ENCODE results near the gene UCK1. TPM values are rescaled to one million over a fixed set of nuclear protein-coding genes. Genes with fewer than 3 reads are reported as not detected.

UCK1 gene
- polyA plus RNA-seq, 3 donors, result 15.9 to 19.9 (median 16.3) TPM

DNA sequence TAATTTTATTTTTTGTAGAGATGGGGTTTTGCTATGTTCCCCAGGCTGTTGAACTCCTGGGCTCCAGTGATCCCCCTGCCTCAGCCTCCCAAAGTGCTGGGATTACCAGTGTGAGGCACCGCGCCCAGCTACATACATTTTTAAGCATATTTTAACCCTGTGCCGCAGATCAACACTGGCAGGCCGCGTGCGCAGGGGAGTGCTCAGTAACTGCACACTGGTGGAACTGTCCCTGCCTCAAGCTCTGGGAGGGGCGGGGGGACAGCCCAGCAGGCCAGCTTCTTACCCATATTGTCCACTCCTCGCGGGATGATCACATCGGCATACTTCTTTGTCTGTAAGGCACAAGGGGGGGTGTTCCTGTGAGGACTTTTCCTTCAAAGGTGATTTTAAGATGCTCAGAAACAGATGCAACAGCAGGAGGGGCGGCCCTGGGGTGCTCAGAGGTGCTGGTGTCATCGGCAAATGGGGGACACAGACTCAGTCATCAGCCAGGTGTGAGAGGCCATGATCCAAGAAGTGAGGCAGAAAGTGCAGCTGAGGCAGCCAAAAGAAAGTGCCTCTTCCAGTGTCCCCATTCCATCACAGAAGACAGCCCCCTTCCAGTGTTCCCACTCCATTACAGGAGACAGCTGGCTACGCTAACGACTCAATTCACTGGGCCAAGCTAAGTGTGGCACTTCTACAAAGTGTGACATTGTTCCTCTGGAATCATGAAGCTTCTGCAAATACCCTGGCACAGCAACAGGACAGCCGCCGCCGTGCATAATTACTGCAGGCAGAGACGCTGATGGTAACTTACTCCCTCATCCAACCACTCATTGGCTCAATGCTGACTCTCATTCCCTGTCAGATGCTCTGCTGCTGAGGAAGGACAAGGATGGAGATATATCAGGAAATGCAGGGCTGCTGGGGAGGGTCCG lies 5.2 kb downstream of the UCK1 start:
- Mint-ChIP-seq H3K4me3 (no peak overlapping the region), H3K4me1 (peaks cover 9% of the 10 kb centered on the region), H3K9me3 (no peaks in the 10 kb centered on the region), H3K27me3 (ENCODE audit: low read depth in 3 of 3) (peaks cover 0 to 3% (median 3%) of the 10 kb centered on the region in 3 donors), H3K36me3 (peaks cover 62 to 77% of the 10 kb centered on the region in 2 donors), H3K27ac (peak overlapping the region in 2 of 7 donors; percentile 45 to 54)
- no peak overlapping the region for H3K4me3 ChIP-seq (replicated peaks in 1 of 3; ENCODE audit: low read depth in 2 of 3, low read length in 3 of 3)
- no peak overlapping the region for H2AFZ ChIP-seq (ENCODE audit: insufficient read depth, low read depth, low read length, poor library complexity, severe bottlenecking)
- peaks cover 73 to 90% of the 10 kb centered on the region in 2 donors for H3K36me3 ChIP-seq (replicated peaks in 1 of 2; ENCODE audit: control insufficient read depth in 1 of 2, insufficient read depth in 2 of 2, low read length in 2 of 2)
- no peaks in the 10 kb centered on the region for H3K27me3 ChIP-seq (ENCODE audit: control insufficient read depth in 2 of 2, insufficient read depth in 2 of 2, low read length in 2 of 2)
- 98% methylated on average over 11 of the region's 19 CpGs for WGBS (ENCODE audit: insufficient coverage)
- peaks cover 11% of the 10 kb centered on the region for H3K79me2 ChIP-seq (ENCODE audit: insufficient read depth, low read length)
- DNase-seq, result no peak
- no peak overlapping the region for H3K27ac ChIP-seq (ENCODE audit: low read depth in 1 of 2, low read length in 2 of 2)
- TF ChIP-seq, protein P1, sequence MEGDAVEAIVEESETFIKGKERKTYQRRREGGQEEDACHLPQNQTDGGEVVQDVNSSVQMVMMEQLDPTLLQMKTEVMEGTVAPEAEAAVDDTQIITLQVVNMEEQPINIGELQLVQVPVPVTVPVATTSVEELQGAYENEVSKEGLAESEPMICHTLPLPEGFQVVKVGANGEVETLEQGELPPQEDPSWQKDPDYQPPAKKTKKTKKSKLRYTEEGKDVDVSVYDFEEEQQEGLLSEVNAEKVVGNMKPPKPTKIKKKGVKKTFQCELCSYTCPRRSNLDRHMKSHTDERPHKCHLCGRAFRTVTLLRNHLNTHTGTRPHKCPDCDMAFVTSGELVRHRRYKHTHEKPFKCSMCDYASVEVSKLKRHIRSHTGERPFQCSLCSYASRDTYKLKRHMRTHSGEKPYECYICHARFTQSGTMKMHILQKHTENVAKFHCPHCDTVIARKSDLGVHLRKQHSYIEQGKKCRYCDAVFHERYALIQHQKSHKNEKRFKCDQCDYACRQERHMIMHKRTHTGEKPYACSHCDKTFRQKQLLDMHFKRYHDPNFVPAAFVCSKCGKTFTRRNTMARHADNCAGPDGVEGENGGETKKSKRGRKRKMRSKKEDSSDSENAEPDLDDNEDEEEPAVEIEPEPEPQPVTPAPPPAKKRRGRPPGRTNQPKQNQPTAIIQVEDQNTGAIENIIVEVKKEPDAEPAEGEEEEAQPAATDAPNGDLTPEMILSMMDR (IDR thresholded peaks at IDR 0.05), result no peak
- H3K9ac ChIP-seq (ENCODE audit: insufficient read depth, low read length, poor library complexity, severe bottlenecking), result no peak overlapping the region
- no peaks in the 10 kb centered on the region for H4K20me1 ChIP-seq (ENCODE audit: insufficient read depth, low read length)
- peaks cover 10 to 11% of the 10 kb centered on the region in 2 donors for H3K4me1 ChIP-seq (ENCODE audit: control insufficient read depth in 1 of 2, insufficient read depth in 2 of 2, low read length in 2 of 2)
- H3K9me3 ChIP-seq (replicated peaks in 1 of 2; ENCODE audit: control insufficient read depth in 1 of 2, insufficient read depth in 1 of 2, low read length in 2 of 2), result no peaks in the 10 kb centered on the region
- intact Hi-C loops (cut with micrococcal nuclease), result no loop called here
- no peak overlapping the region for H3K4me2 ChIP-seq (replicated peaks; ENCODE audit: extremely low read depth, low read length, poor library complexity, severe bottlenecking)

DNA sequence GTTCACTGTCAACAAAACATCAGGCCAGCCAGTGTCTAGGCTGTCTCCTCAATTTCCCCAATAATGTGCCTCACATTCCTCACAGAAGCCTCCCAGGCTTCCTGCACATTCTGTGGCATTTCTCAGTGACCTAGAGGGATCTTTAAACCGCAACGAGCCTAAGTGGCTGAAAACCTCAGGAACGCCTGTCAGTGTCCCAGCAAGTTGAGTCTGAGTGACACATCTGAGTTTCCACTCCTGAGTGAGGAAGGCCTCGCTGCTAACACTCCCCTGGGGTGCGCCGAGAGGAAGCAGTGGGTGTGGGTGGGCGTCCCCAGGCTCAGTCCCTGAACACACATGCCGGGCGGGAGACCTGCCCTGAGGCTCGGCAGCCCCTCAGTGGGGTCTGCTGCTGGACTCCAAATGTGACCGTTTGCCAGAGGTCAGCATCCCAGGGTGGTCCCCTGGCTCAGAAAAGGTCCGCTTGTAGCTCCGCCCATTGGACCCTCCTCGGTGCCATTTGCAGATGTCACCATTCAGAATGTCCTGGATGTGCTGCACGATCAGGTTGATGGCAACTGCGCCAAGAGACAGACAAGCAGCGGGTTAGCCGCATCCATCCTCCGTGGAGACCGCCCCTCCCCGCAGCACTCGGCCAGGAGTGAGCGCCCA lies 6.3 kb downstream of the UCK1 start:
- TF ChIP-seq, protein P1 (IDR thresholded peaks at IDR 0.05), result no peak
- Histone ChIP-seq H3K36me3 (replicated peaks in 1 of 2; ENCODE audit: control insufficient read depth in 1 of 2, insufficient read depth in 2 of 2, low read length in 2 of 2) (peaks cover 81 to 100% of the 10 kb centered on the region in 2 donors), H3K4me2 (replicated peaks; ENCODE audit: extremely low read depth, low read length, poor library complexity, severe bottlenecking) (no peak overlapping the region), H3K79me2 (ENCODE audit: insufficient read depth, low read length) (no peaks in the 10 kb centered on the region), H2AFZ (ENCODE audit: insufficient read depth, low read depth, low read length, poor library complexity, severe bottlenecking) (no peak overlapping the region), H3K9me3 (replicated peaks in 1 of 2; ENCODE audit: control insufficient read depth in 1 of 2, insufficient read depth in 1 of 2, low read length in 2 of 2) (no peaks in the 10 kb centered on the region), H3K4me3 (replicated peaks in 1 of 3; ENCODE audit: low read depth in 2 of 3, low read length in 3 of 3) (no peak overlapping the region), H3K9ac (ENCODE audit: insufficient read depth, low read length, poor library complexity, severe bottlenecking) (no peak overlapping the region), H3K27ac (ENCODE audit: low read depth in 1 of 2, low read length in 2 of 2) (no peak overlapping the region), H3K4me1 (ENCODE audit: control insufficient read depth in 1 of 2, insufficient read depth in 2 of 2, low read length in 2 of 2) (peaks cover under 1 to 2% of the 10 kb centered on the region in 2 donors), H3K27me3 (ENCODE audit: control insufficient read depth in 2 of 2, insufficient read depth in 2 of 2, low read length in 2 of 2) (no peaks in the 10 kb centered on the region), H4K20me1 (ENCODE audit: insufficient read depth, low read length) (no peaks in the 10 kb centered on the region)
- Mint-ChIP-seq H3K4me1 (peaks cover under 1% of the 10 kb centered on the region), H3K27ac (peak overlapping the region in 2 of 7 donors; percentile 35 to 59), H3K36me3 (peaks cover 71 to 84% of the 10 kb centered on the region in 2 donors), H3K9me3 (no peaks in the 10 kb centered on the region), H3K4me3 (no peak overlapping the region), H3K27me3 (ENCODE audit: low read depth in 3 of 3) (peaks cover 0 to 3% (median 1%) of the 10 kb centered on the region in 3 donors)
- intact Hi-C loops (cut with micrococcal nuclease), result no loop called here
- DNase-seq, result no peak
- WGBS (ENCODE audit: insufficient coverage), result 97% methylated on average over 22 of the region's 23 CpGs

Measured in CD14-positive monocyte (primary cell).